ENCODE measurements around the gene HNF4A. TPM values are rescaled to one million over a fixed set of nuclear protein-coding genes. Genes with fewer than 3 reads are reported as not detected.

The HNF4A gene
- total and polyA plus RNA-seq, 2 of the 13 experiments (the other 11 are each of a cell fraction or from before 2014, with no cell fraction given) = 80.9 to 169 TPM

DNA sequence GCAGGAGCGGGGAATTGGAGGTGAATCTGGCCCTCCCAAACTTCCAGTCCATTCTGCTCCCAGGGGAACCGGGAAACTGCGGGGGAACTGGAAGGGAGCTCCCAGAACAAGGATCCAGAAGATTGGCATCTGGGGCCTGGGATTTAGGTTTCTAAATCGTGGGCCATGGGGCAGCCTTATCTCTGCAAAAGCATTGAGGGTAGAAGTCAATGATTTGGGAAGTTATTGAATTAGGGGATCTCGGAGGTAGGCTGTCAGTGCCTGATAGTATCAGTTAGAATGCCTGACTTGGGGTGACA is 45.1 kb downstream of the HNF4A start:
- 45% methylated on average over 5 of the region's 5 CpGs for WGBS (ENCODE audit: low lambda C conversion rate)
- no peak overlapping the region for H2AFZ ChIP-seq (ENCODE audit: low read length)
- TF ChIP-seq IKZF4 (CRISPR knock-in tag; IDR thresholded peaks at IDR 0.05; ENCODE audit: borderline replicate concordance, low read depth, not compliant biosample characterization) = no peak
- TF ChIP-seq, protein P1, sequence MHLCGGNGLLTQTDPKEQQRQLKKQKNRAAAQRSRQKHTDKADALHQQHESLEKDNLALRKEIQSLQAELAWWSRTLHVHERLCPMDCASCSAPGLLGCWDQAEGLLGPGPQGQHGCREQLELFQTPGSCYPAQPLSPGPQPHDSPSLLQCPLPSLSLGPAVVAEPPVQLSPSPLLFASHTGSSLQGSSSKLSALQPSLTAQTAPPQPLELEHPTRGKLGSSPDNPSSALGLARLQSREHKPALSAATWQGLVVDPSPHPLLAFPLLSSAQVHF (CRISPR knock-in tag; IDR thresholded peaks at IDR 0.05) = no peak
- 0 out of 2 replicates have a peak, but pooled peaks have one; percentile 15 for TF ChIP-seq SNAI1 (CRISPR knock-in tag; IDR thresholded peaks at IDR 0.05; ENCODE audit: borderline replicate concordance)
- TF ChIP-seq, protein P2, sequence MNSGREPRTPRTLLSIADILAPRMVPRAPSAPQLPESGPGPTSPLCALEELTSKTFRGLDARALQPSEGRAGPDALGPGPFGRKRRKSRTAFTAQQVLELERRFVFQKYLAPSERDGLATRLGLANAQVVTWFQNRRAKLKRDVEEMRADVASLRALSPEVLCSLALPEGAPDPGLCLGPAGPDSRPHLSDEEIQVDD (CRISPR knock-in tag; IDR thresholded peaks at IDR 0.05; ENCODE audit: borderline replicate concordance) = no peak
- TF ChIP-seq, protein P3, sequence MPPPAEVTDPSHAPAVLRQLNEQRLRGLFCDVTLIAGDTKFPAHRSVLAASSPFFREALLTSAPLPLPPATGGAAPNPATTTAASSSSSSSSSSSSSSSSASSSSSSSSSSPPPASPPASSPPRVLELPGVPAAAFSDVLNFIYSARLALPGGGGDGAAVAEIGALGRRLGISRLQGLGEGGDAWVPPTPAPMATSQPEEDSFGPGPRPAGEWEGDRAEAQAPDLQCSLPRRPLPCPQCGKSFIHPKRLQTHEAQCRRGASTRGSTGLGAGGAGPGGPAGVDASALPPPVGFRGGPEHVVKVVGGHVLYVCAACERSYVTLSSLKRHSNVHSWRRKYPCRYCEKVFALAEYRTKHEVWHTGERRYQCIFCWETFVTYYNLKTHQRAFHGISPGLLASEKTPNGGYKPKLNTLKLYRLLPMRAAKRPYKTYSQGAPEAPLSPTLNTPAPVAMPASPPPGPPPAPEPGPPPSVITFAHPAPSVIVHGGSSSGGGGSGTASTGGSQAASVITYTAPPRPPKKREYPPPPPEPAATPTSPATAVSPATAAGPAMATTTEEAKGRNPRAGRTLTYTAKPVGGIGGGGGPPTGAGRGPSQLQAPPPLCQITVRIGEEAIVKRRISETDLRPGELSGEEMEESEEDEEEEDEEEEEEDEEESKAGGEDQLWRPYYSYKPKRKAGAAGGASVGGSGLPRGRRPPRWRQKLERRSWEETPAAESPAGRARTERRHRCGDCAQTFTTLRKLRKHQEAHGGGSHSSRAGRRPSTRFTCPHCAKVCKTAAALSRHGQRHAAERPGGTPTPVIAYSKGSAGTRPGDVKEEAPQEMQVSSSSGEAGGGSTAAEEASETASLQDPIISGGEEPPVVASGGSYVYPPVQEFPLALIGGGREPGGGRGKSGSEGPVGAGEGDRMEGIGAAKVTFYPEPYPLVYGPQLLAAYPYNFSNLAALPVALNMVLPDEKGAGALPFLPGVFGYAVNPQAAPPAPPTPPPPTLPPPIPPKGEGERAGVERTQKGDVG (CRISPR knock-in tag; IDR thresholded peaks at IDR 0.05; ENCODE audit: borderline replicate concordance) = peak; percentile 7; the same call in 1 of the 2 replicates
- TF ChIP-seq, protein P4, sequence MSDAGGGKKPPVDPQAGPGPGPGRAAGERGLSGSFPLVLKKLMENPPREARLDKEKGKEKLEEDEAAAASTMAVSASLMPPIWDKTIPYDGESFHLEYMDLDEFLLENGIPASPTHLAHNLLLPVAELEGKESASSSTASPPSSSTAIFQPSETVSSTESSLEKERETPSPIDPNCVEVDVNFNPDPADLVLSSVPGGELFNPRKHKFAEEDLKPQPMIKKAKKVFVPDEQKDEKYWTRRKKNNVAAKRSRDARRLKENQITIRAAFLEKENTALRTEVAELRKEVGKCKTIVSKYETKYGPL (CRISPR knock-in tag; IDR thresholded peaks at IDR 0.05) = 0 out of 2 replicates have a peak, but pooled peaks have one; percentile 60
- peak; percentile 12 for TF ChIP-seq ZNF317 (CRISPR knock-in tag; IDR thresholded peaks at IDR 0.05)
- no peak for TF ChIP-seq NRL (CRISPR knock-in tag; IDR thresholded peaks at IDR 0.05; ENCODE audit: borderline replicate concordance)
- peak; percentile 47; the same call in 1 of the 2 replicates for TF ChIP-seq ZNF737 (CRISPR knock-in tag; IDR thresholded peaks at IDR 0.05; ENCODE audit: borderline replicate concordance)
- TF ChIP-seq, protein P5, sequence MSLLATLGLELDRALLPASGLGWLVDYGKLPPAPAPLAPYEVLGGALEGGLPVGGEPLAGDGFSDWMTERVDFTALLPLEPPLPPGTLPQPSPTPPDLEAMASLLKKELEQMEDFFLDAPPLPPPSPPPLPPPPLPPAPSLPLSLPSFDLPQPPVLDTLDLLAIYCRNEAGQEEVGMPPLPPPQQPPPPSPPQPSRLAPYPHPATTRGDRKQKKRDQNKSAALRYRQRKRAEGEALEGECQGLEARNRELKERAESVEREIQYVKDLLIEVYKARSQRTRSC (CRISPR knock-in tag; IDR thresholded peaks at IDR 0.05; ENCODE audit: low read depth) = no peak
- TF ChIP-seq, protein P6, sequence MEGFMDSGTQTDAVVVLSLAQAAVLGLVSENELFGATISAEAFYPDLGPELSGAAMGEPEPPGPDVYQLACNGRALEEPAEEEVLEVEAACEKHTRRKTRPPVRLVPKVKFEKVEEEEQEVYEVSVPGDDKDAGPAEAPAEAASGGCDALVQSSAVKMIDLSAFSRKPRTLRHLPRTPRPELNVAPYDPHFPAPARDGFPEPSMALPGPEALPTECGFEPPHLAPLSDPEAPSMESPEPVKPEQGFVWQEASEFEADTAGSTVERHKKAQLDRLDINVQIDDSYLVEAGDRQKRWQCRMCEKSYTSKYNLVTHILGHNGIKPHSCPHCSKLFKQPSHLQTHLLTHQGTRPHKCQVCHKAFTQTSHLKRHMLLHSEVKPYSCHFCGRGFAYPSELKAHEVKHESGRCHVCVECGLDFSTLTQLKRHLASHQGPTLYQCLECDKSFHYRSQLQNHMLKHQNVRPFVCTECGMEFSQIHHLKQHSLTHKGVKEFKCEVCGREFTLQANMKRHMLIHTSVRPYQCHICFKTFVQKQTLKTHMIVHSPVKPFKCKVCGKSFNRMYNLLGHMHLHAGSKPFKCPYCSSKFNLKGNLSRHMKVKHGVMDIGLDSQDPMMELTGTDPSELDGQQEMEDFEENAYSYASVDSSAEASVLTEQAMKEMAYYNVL (CRISPR knock-in tag; IDR thresholded peaks at IDR 0.05; ENCODE audit: borderline replicate concordance) = no peak
- TF ChIP-seq MAFK (conservative IDR thresholded peaks at IDR 0.05 in 1 of 2, IDR thresholded peaks at IDR 0.05 in 1 of 2; ENCODE audit: low read length in 2 of 2) = no peak
- TF ChIP-seq ZNF383 (CRISPR knock-in tag; IDR thresholded peaks at IDR 0.05; ENCODE audit: borderline replicate concordance) = peak; percentile 1; the same call in 1 of the 2 replicates
- TF ChIP-seq ZNF121 (CRISPR knock-in tag; IDR thresholded peaks at IDR 0.05) = no peak
- no peak for TF ChIP-seq KAT8 (CRISPR knock-in tag; IDR thresholded peaks at IDR 0.05)
- no peak for TF ChIP-seq KDM6A (CRISPR knock-in tag; IDR thresholded peaks at IDR 0.05; ENCODE audit: low read depth)

More for the DNA sequence above, 45.1 kb downstream of the HNF4A start:
- Histone ChIP-seq H3K36me3 (replicated peaks in 1 of 2; ENCODE audit: control insufficient read depth in 1 of 2, insufficient read depth in 2 of 2, low read length in 2 of 2) (peaks cover 11 to 16% of the 10 kb centered on the region in 2 experiments), H3K27ac (ENCODE audit: extremely low read length, insufficient read depth, low read length) (peak overlapping the region; percentile 68), H3K4me2 (ENCODE audit: low read depth, low read length) (peak overlapping the region; percentile 91), H4K20me1 (ENCODE audit: insufficient read depth, low read length) (peaks cover 17% of the 10 kb centered on the region; the same call in 1 of the 2 replicates), H3K4me3 (replicated peaks in 1 of 3; ENCODE audit: insufficient read depth in 1 of 3, low read depth in 2 of 3, low read length in 3 of 3) (peak overlapping the region; percentile 74 to 87 (median 84); a peak in 5 of 6 replicates), H3K79me2 (ENCODE audit: insufficient read depth, low read length) (peaks cover 68% of the 10 kb centered on the region), H3K9me3 (ENCODE audit: low read length) (no peaks in the 10 kb centered on the region), H3K4me1 (ENCODE audit: insufficient read depth, low read length) (peaks cover 85% of the 10 kb centered on the region), H3K27me3 (ENCODE audit: control insufficient read depth in 1 of 2, insufficient read depth in 2 of 2, low read length in 2 of 2) (no peaks in the 10 kb centered on the region; a peak in 1 of 5 replicates), H3K9ac (ENCODE audit: insufficient read depth, low read depth, low read length) (peak overlapping the region; percentile 80; the same call in 1 of the 2 replicates)
- CTCF ChIA-PET (ENCODE audit: low intra/inter-chr PET ratio, low total read pairs) = no interaction called here
- intact Hi-C loops (cut with micrococcal nuclease; ENCODE audit: unreplicated experiment) (loop anchor here (2.0 kb wide), 1 partner anchor 16 kb away; no protein-coding TSS in a partner anchor), in situ Hi-C loops (cut with HindIII; ENCODE audit: extremely low pct_ligation_motif_present, low pct_unique_long_range_greater_than_20kb) (no loop called here)
- no TSS peak for BruUV-seq (replicated peaks)
- ATAC-seq (no peak; the same call in 2 of the 3 replicates), DNase-seq (ENCODE audit: low spot score) (no peak), FAIRE-seq (no peak)
- POLR2A ChIA-PET = interaction anchor here (0.7 to 10.8 kb wide), 2 partner anchors 10 to 30 kb away, joined by 4 to 556 read pairs; no protein-coding TSS in a partner anchor
